T-helper 2 cell treated with Interferon-gamma antibody and Interleukin-4, amounts not matched to agents 100 ng/mL and 5 ng/mL, for 36 hours (primary cell): Measurements from ENCODE around the gene SNRPA. TPM values are rescaled to one million over a fixed set of nuclear protein-coding genes. Genes with fewer than 3 reads are reported as not detected.

Experiments
- intact Hi-C: fragments of 100-400 bp; cut with micrococcal nuclease; formaldehyde crosslinking; loops from one replicate; pipeline ENCODE4 v1.15.1; 2023
- total RNA-seq: library from RNA; stranded (reverse); gene quantifications from 2 replicates; pipeline ENCODE4 v1.2.3, GENCODE V29; 2022

SNRPA gene
- 163 TPM in 2 replicates for total RNA-seq

GRCh38 chr19:40750874-40751537 is at the start of gene SNRPA:
TSS of gene SNRPA (plus strand) at chr19:40751203. CDS start at chr19:40751409, 206 bp downstream.
- intact Hi-C loops = loop anchor here (1.0 to 5.0 kb wide), 7 partner anchors 26 to 139 kb away; partner anchors contain the start of gene NUMBL

DNA sequence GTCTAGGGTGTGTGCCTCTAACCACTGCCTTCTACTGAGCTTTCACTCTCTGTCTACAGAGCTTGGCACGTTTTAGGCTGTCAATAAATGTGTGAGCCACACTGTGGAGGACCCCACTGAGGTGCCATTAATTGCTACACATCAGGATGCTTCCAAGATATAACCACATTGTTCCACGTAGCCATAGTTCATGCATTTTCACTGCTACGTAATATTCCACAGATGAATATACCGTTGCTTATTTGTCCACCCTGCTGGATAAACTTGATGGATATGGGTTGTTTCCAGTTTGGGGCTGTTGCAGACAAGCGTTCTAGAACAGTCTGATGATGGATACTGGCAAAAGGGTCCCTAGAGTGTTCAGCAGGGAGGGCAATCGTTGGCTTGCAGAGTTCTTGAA is 49.2 kb upstream of the SNRPA start:
- intact Hi-C loops = no loop called here

DNA sequence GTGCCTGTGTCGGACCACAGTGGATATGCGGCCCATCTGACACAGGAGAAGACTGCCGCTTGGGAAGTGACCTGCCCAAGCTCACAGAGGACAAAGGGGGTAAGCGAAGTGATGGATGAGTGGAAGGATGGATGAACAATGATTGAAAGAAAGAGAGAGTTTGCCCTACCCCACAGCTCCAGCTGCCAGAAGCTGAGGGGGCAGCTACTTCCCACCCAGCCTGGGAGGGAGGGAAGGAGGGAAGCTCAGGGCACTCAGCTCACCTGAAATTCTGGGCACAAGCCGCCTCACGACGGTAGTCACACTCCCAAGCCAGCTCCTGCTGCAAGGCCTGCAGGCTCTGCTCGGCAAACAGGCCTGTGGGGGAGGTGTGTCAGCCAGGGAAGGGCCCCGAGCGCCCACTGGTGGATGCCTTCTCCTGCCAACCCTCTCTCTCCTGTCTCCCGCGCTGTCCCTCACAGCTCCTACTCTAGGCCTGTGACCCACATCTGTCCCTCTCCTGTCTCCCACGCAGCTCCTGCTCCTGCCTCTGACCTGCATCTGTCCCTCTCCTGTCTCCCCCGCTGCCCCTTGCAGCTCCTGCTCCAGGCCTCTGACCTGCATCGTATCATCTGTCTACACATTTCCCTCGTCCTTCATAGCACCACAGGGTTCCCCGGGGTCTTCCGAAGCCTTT is 48.5 kb upstream of the SNRPA start:
- intact Hi-C loops = no loop called here

- intact Hi-C loops = no loop called here
These were observed 47.8 kb upstream of the SNRPA start for GRCh38 chr19:40703029-40703755.

GRCh38 chr19:40704491-40705361 is 46.3 kb upstream of the SNRPA start:
- intact Hi-C loops = no loop called here

GRCh38 chr19:40705362-40705651 is 45.7 kb upstream of the SNRPA start:
- intact Hi-C loops = no loop called here

GRCh38 chr19:40705950-40706619 is 44.9 kb upstream of the SNRPA start:
- intact Hi-C loops = no loop called here

DNA sequence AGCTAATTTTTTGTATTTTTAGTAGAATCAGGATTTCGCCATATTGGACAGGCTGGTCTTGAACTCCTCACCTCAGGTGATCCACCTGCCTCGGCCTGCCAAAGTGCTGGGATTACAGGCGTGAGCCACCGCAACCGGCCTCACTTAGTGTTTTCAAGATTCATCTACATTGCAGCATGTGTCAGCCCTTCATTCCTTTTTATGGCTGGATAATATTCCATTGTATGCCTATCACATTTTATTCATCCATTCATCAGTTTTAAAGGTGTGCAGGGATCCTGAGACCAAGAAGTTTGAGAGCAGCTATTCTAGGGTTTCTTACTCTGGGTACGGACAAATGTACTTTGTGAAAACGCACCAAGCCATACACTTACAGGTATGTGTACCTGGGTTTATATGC is 43.4 kb upstream of the SNRPA start:
- intact Hi-C loops = no loop called here

- intact Hi-C loops = loop anchor here (10.0 kb wide), 1 partner anchor 685 kb away; the partner anchor contains the start of genes BCKDHA and EXOSC5
These were observed 41.2 kb upstream of the SNRPA start for GRCh38 chr19:40709817-40710216.

- intact Hi-C loops = loop anchor here (10.0 kb wide), 1 partner anchor 681 kb away; the partner anchor contains the start of genes BCKDHA and EXOSC5
These were observed 37.1 kb upstream of the SNRPA start for GRCh38 chr19:40713939-40714338.

DNA sequence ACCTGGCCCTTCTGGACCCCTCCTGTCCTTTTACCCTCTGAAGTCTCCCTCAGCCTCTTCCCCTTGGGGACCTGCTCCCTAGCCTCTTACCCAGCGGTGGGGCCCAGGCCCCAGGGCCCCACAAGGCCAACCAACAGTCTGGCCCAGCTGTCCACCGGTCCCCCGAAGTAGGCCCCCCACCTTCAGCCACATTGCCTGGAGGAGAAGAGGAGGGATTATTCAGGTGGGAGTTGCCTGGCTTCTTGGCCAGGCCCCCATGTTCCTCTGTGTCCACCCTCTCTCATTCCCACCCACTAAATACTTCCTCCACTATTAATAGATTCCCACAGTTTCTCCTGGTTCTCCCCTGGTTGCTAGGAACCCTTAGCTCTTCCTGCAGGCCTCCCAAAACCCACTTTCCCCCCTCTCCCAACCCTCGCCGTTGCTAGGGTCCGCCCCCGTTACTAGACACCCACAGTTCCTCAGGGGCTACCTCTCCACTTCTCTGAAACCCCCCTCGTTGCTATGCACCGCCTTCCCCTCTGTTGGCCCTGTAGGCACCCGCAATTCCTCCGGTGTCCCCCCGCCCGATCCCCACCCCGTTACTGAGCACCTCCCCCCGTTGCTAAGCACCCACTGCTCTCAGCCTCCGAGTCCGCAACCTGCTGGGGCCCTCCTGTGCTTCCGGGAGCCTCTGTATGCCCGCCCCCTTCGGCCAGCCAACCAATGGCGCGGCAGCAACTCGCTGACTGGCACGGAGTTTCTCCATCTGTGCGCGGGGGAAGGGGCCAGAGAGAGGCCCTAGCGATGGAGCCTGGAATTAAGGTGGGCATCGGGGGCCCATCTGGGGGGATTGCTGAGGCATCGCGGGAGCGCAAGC is 36.3 kb upstream of the SNRPA start:
- intact Hi-C loops = loop anchor here (1.0 to 10.0 kb wide), 8 partner anchors 24 to 680 kb away; partner anchors contain the start of genes ACTMAP, BCKDHA, C19orf47 and EXOSC5

DNA sequence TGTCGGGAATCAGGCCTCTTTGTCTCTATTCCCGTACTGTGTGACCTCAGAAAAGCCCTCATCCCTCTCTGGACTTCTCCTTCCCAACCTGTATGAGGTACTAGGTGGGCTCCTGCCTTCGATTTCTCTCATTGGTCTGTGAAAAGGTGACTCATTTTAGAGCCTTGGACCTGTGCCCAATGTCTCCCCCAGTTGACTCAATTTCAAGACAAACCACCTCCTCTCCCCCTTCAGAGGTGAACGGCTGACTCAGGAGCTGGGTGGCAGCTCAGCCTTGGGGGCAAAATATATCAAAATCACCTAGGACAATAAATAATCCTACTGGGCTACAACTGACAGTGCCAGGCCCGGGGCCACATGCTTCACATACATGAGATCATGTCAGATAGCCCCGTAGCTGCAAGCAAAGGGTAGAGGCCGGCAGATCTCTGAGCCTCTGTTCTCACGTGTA is 34.9 kb upstream of the SNRPA start:
- intact Hi-C loops = loop anchor here (1.0 to 10.0 kb wide), 6 partner anchors 62 to 679 kb away; partner anchors contain the start of genes BCKDHA, C19orf47, EXOSC5 and PLD3

- intact Hi-C loops = loop anchor here (1.0 to 10.0 kb wide), 6 partner anchors 62 to 678 kb away; partner anchors contain the start of genes BCKDHA, C19orf47, EXOSC5 and PLD3
These were observed 34.3 kb upstream of the SNRPA start, which contains the start of the genes COQ8B and ITPKC for GRCh38 chr19:40716482-40717324. TSS of gene COQ8B (minus strand) at chr19:40716886. CDS start at chr19:40714632, 2,254 bp downstream. TSS of gene ITPKC (plus strand) at chr19:40717112. CDS start at chr19:40717136, 24 bp downstream.

DNA sequence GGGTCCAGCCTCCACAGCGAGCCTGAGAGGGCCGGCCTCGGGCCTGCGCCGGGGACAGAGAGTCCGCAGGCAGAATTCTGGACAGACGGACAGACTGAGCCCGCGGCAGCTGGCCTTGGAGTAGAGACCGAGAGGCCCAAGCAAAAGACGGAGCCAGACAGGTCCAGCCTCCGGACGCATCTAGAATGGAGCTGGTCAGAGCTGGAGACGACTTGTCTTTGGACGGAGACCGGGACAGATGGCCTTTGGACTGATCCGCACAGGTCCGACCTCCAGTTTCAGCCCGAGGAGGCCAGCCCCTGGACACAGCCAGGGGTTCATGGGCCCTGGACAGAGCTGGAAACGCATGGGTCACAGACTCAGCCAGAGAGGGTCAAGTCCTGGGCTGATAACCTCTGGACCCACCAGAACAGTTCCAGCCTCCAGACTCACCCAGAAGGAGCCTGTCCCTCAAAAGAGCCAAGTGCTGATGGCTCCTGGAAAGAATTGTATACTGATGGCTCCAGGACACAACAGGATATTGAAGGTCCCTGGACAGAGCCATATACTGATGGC is 33.6 kb upstream of the SNRPA start:
- intact Hi-C loops = loop anchor here (2.0 to 10.0 kb wide), 5 partner anchors 105 to 677 kb away; partner anchors contain the start of genes BCKDHA, C19orf47, EXOSC5 and PLD3

DNA sequence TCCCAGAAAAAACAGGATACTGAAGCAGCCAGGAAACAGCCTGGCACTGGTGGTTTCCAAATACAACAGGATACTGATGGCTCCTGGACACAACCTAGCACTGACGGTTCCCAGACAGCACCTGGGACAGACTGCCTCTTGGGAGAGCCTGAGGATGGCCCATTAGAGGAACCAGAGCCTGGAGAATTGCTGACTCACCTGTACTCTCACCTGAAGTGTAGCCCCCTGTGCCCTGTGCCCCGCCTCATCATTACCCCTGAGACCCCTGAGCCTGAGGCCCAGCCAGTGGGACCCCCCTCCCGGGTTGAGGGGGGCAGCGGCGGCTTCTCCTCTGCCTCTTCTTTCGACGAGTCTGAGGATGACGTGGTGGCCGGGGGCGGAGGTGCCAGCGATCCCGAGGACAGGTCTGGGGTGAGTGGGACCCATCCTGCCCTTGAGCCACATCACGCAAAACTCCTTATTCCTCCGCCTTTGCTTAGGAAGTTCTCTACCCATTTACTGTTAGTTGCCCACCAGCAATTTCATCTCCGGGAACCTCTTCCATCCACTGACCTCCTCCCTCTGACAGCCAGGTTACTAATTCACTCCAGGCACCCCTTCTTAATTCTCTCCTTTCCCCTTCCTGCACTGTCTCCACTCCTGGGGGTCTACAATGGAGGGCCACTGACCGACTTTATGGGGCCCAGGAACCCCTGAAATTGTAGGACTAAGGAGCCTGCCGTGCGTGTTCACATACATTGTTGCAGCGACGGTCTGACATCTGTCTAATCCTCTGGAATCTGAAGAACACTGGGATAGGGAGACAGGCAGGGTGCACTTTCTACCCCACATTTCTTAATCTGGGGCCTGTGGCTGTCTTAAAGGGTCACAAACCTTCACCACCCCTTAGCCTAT is 32.9 kb upstream of the SNRPA start:
- intact Hi-C loops = loop anchor here (2.0 to 10.0 kb wide), 5 partner anchors 106 to 677 kb away; partner anchors contain the start of genes BCKDHA, C19orf47, EXOSC5 and PLD3

GRCh38 chr19:40718774-40719391 is 32.1 kb upstream of the SNRPA start:
- intact Hi-C loops = loop anchor here (5.0 to 10.0 kb wide), 4 partner anchors 107 to 676 kb away; partner anchors contain the start of genes BCKDHA, C19orf47, EXOSC5 and PLD3
